Endodermal cell (in vitro differentiated cells): ENCODE data around the gene GGA1. TPM values are rescaled to one million over a fixed set of nuclear protein-coding genes. Genes with fewer than 3 reads are reported as not detected.

ENCODE experiments used
- DNase-seq: peaks from one replicate; pipeline ENCODE4 v3.0.0-alpha.2; 2017
- H3K27ac ChIP-seq: 2 replicates; pipeline ENCODE4 v1.5.1; 2013; ENCODE audit warnings: mild to moderate bottlenecking, low read depth, low read length, moderate library complexity
- H3K27me3 ChIP-seq: 2 replicates; pipeline ENCODE4 v1.6.1; 2013; ENCODE audit warnings: mild to moderate bottlenecking, low read length, moderate library complexity; ENCODE audit not compliant: insufficient read depth, control insufficient read depth, poor library complexity, severe bottlenecking
- H3K36me3 ChIP-seq: 2 replicates; pipeline ENCODE4 v1.7.0; 2013; ENCODE audit warnings: mild to moderate bottlenecking, low read length, moderate library complexity; ENCODE audit not compliant: control insufficient read depth, insufficient read depth
- H3K4me1 ChIP-seq: one replicate; pipeline ENCODE4 v1.7.0; 2013; ENCODE audit warnings: low read length; ENCODE audit not compliant: control insufficient read depth, insufficient read depth
- H3K4me3 ChIP-seq: 2 replicates; pipeline ENCODE4 v1.5.1; 2013; ENCODE audit warnings: mild to moderate bottlenecking, low read length, moderate library complexity
- H3K9ac ChIP-seq: 2 replicates; pipeline ENCODE4 v1.6.1; 2013; ENCODE audit warnings: mild to moderate bottlenecking, low read length, moderate library complexity; ENCODE audit not compliant: poor library complexity, severe bottlenecking; ENCODE audit errors: extremely low read depth
- H3K9me3 ChIP-seq: 2 replicates; pipeline ENCODE4 v1.6.1; 2013; ENCODE audit warnings: mild to moderate bottlenecking, low read length, moderate library complexity; ENCODE audit not compliant: control insufficient read depth
- H3K27ac Mint-ChIP-seq: 2 replicates; pipeline ENCODE4 v1.8.0; 2020; ENCODE audit warnings: mixed read lengths
- H3K27me3 Mint-ChIP-seq: 2 replicates; pipeline ENCODE4 v1.8.0; 2021; ENCODE audit warnings: mild to moderate bottlenecking, mixed read lengths; ENCODE audit not compliant: insufficient read depth
- H3K36me3 Mint-ChIP-seq: 2 replicates; pipeline ENCODE4 v1.8.0; 2020; ENCODE audit warnings: low read depth, mixed read lengths
- H3K4me1 Mint-ChIP-seq: 2 replicates; pipeline ENCODE4 v1.8.0; 2020; ENCODE audit warnings: mixed read lengths
- H3K4me3 Mint-ChIP-seq: 2 replicates; pipeline ENCODE4 v1.8.0; 2020; ENCODE audit warnings: mild to moderate bottlenecking, moderate library complexity, mixed read lengths
- H3K9me3 Mint-ChIP-seq: 2 replicates; pipeline ENCODE4 v1.8.0; 2020; ENCODE audit warnings: mild to moderate bottlenecking, mixed read lengths
- CTCF ChIP-seq: fragments of 200-600 bp; sonication (generic); conservative IDR thresholded peaks from 2 replicates; pipeline ENCODE4 v1.5.0; 2021; ENCODE audit warnings: antibody characterized with exemption, mild to moderate bottlenecking
- WGBS, 2 experiments: methylation state at CpG; one replicate each; pipeline versions ENCODE4 v1.1.5 to v1.1.7; 2013; ENCODE audit warnings: missing lambda C conversion rate in 2 of 2, mixed read lengths in 1 of 2; ENCODE audit not compliant: insufficient coverage in 1 of 2, insufficient read length in 1 of 2; 5-methylcytosine and 5-hydroxymethylcytosine counted together
- total RNA-seq, 2 donors: library from RNA; stranded (reverse); fragmentation: NEBNext Ultra II Directional in 1 of 2; extraction: Animal tissue kit (Norgen Biotek cat#: 25700) in 1 of 2; gene quantifications; 2 replicates in 1 of 2; 3 replicates in 1 of 2; pipeline ENCODE4 v1.2.1, GENCODE V29; 2021

Gene GGA1
- total RNA-seq, 2 donors from 2014 or later, result 87.5 TPM

DNA sequence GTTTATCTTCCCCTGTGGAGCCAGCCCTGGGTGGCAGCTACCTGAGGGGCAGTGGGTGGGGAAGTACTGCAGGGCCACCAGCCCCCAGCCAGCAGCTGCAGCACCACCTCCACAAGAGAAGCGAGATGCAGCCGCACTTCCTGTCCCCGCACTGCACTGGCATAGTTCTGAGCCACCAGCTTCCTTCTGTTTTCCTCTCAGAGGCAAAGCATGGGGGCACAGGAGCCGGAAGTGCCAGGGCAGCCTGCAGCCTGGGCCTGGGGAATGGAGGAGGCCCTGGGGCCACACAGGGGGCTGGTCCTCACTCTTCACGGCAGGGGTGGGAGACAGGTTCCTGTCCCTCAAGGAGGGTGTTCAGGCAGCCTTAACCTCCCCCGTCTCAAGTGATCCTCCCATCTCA is 18.9 kb downstream of the GGA1 start:
- Histone ChIP-seq H3K9ac (no peak overlapping the region), H3K27me3 (no peaks in the 10 kb centered on the region), H3K4me3 (no peak overlapping the region), H3K36me3 (peaks cover 35% of the 10 kb centered on the region), H3K27ac (no peak overlapping the region), H3K9me3 (no peaks in the 10 kb centered on the region), H3K4me1 (no peaks in the 10 kb centered on the region)
- no peak for TF ChIP-seq CTCF
- no peaks in the 10 kb centered on the region for H3K9me3 Mint-ChIP-seq
- H3K27ac Mint-ChIP-seq, result no peak overlapping the region
- H3K36me3 Mint-ChIP-seq, result peaks cover 12% of the 10 kb centered on the region
- no peak overlapping the region for H3K4me3 Mint-ChIP-seq
- H3K27me3 Mint-ChIP-seq, result no peaks in the 10 kb centered on the region
- DNase-seq, result no peak
- H3K4me1 Mint-ChIP-seq, result peaks cover 2% of the 10 kb centered on the region
- 98 to 100% methylated on average over 2 to 6 of the region's 6 CpGs for WGBS, 2 experiments

DNA sequence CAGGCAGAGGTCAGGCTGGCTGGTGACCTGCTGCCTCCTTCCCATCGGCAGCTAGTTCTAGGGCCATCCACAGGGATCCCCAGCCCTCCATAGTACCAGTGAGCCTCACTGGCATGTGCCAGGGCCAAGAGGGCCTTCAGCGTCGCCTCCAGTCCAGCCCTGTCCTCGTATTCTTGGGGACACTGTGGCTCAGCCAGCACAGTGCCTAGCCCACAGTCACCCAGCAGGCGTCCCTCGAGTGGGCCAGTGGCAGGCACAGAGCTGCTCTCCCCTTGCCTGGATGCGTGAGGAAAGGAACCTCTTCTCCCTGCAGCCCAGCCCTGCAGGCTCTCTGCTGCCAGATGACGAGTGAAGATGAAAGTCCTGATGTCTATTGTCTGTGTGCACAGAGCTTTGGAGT is 20.2 kb downstream of the GGA1 start:
- no peak overlapping the region for H3K4me3 ChIP-seq
- no peak for DNase-seq
- no peak overlapping the region for H3K27ac Mint-ChIP-seq
- TF ChIP-seq CTCF, result no peak
- peaks cover 4% of the 10 kb centered on the region for H3K4me1 ChIP-seq
- no peaks in the 10 kb centered on the region for H3K27me3 Mint-ChIP-seq
- H3K9me3 ChIP-seq, result no peaks in the 10 kb centered on the region
- WGBS, 2 experiments, result 92 to 98% methylated on average over 7 to 8 of the region's 8 CpGs
- H3K9me3 Mint-ChIP-seq, result no peaks in the 10 kb centered on the region
- no peak overlapping the region for H3K27ac ChIP-seq
- H3K27me3 ChIP-seq, result no peaks in the 10 kb centered on the region
- peaks cover 6% of the 10 kb centered on the region for H3K4me1 Mint-ChIP-seq
- peaks cover 33% of the 10 kb centered on the region for H3K36me3 ChIP-seq
- peaks cover 9% of the 10 kb centered on the region for H3K36me3 Mint-ChIP-seq
- H3K4me3 Mint-ChIP-seq, result no peak overlapping the region
- no peak overlapping the region for H3K9ac ChIP-seq

DNA sequence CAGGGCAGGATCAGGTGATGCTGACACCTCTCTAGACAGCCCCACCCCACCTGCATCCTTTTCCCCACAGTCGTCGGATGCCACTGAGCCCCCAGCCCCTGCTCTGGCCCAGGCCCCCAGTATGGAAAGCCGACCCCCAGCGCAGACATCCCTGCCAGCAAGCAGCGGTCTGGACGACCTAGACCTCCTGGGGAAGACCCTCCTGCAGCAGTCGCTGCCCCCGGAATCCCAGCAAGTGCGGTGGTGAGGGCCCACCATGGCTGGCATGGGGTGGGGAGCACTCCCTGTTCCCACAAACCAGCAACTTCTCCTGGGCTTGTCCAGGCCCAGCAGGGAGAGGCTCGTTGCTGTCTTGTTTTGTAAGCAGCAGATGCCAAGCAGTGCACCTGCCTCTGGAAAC is 21.3 kb downstream of the GGA1 start:
- WGBS, 2 experiments, result 86 to 100% methylated on average over 3 to 10 of the region's 10 CpGs

More for the DNA sequence above, 21.3 kb downstream of the GGA1 start:
- Histone ChIP-seq H3K36me3 (peaks cover 24% of the 10 kb centered on the region), H3K9me3 (no peaks in the 10 kb centered on the region), H3K27me3 (no peaks in the 10 kb centered on the region), H3K9ac (no peak overlapping the region), H3K27ac (no peak overlapping the region), H3K4me3 (no peak overlapping the region), H3K4me1 (peaks cover 7% of the 10 kb centered on the region)
- Mint-ChIP-seq H3K4me3 (no peak overlapping the region), H3K4me1 (peaks cover 15% of the 10 kb centered on the region), H3K27me3 (no peaks in the 10 kb centered on the region), H3K27ac (no peak overlapping the region), H3K9me3 (no peaks in the 10 kb centered on the region), H3K36me3 (peaks cover 6% of the 10 kb centered on the region)
- no peak for TF ChIP-seq CTCF
- no peak for DNase-seq
